ENCODE data around the gene GANAB. TPM values are rescaled to one million over a fixed set of nuclear protein-coding genes. Genes with fewer than 3 reads are reported as not detected.

GANAB gene
- 248 and 270 TPM in 2 replicates for total RNA-seq

GRCh38 chr11:62645946-62646824, at the start of gene GANAB:
TSS of gene GANAB (minus strand) at chr11:62646613. CDS start at chr11:62646599, 14 bp downstream.

DNA sequence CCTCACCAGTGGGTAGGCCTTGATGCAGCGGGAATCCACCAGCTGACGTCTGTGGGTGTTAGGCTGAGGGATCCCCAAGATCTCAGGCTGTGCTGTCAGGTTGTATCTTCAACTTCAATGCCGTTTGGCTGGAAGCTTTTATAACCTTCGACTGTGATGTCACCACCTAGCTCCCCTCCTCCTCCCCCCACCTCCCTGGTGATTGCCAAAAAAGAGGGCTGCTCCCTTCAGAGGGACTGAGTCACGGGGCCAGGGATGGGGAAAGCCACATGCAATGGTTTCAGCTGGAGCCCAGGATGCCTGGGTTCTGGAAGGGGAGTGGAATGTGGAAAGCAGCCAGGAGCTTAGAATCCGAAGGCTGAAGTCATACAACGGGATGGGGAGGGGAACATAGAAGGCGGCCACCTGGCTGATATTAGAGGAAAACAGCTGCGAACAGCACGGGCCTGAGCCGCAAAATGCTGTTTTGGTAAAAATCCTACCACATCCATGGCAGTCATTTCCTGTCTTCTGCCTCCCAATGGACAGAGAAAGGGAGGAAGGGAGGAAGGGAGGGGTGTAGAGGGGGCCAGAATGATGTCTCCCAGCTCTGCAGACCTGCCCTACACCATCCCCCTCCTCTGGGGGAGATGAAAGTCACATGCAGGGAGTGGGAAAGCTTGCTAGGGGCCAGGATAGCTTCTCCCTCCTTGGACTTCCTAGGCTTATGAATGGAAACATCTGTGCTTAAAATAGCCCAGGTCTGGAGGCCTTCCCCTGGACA, 43.2 kb upstream of the GANAB start, which contains the start of gene LRRN4CL:
TSS of gene LRRN4CL (minus strand) at position 110 of the 763 bp plus-strand sequence. CDS start 1,022 bp downstream, outside the sequence.

GRCh38 chr11:62678770-62679696, 32.6 kb upstream of the GANAB start, which contains the start of gene UBXN1:
TSS of gene UBXN1 (minus strand) at chr11:62679073. CDS start at chr11:62678923, 150 bp downstream.

GRCh38 chr11:62671608-62672389, 25.4 kb upstream of the GANAB start, which contains the start of the genes LBHD1 and UQCC3:
TSS of gene LBHD1 (minus strand) at chr11:62672267. CDS start at chr11:62670031, 2,236 bp downstream.
TSS of gene UQCC3 (plus strand) at chr11:62671673. CDS start at chr11:62671746, 73 bp downstream.

GRCh38 chr11:62665075-62665598, 18.7 kb upstream of the GANAB start, which contains the start of the genes C11orf98 and CSKMT:
TSS of gene C11orf98 (minus strand) at chr11:62665210. CDS start at chr11:62665169, 41 bp downstream.
TSS of gene CSKMT (plus strand) at chr11:62665312. CDS start at chr11:62665880, 568 bp downstream.

GRCh38 chr11:62621567-62622470, 24.6 kb downstream of the GANAB start, which contains the start of gene B3GAT3:
TSS of gene B3GAT3 (minus strand) at chr11:62621986. CDS start at chr11:62621947, 39 bp downstream.

DNA sequence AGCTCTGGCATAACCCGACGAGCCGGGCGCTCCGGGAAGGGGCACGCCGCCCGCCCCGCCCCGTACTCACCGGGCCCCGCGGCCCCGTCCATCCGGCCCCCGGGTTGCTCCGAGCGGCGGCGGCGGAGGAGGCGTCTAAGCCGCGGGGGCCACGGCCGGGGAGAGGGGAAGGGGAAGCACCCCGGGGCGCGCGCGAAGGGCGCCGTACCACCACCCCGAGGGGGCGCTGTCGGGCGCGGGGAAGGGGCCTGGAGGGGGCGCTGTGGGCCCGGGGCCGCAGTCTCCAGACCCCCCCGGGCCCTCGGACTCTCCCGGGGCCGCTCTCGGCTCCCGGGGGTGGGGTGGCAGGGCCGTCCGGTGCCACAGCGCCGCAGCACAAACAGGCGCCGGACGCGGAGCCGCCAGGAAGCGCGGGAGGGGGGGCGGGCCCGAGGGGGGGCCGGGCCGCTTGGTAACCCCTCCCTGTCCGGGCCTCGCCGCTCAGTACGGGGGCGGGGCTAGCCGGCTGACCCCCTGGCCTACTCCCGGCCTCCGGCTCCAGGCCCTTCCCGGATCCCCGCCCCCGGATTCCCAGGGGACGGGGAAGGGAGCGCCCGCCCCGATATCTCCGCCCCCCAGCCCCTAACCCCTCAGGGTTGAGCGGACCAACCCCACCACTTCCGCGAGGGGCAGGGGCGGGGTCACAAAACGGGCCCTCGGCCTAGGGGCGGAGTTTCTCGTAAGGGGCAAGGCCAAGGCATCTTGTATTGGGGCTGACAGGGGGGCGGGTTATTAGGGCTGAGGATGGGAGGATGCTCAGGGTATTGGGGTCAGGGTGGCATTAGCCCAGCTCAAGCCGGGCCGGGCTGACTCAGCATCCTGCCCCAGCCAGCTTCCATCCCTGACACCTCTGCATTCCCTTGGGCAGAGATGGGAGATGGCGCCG, 33.8 kb downstream of the GANAB start, which contains the start of the genes EML3 and ROM1:
TSS of gene EML3 (minus strand) at position 410 of the 925 bp plus-strand sequence. CDS start at position 92, 318 bp downstream.
TSS of gene ROM1 (plus strand) at position 892 of the 925 bp plus-strand sequence. CDS start at position 917, 25 bp downstream.

GRCh38 chr11:62601372-62602140, 44.9 kb downstream of the GANAB start, which contains the start of gene MTA2:
TSS of gene MTA2 (minus strand) at chr11:62601865. CDS start at chr11:62601450, 415 bp downstream.

GRCh38 chr11:62591448-62592145, 54.8 kb downstream of the GANAB start, which contains the start of gene TUT1:
TSS of gene TUT1 (minus strand) at chr11:62591523. CDS start at chr11:62591485, 38 bp downstream.

Small RNAs within 50 kb of the gene (small RNA-seq; reads per million reads assigned to genes)
- not detected for gene AP001458.1
- gene SNORA57 = not detected

Other genes with a start within 250 kb of the GANAB start
- not detected in 2 replicates for gene SCGB1A1, start 227.6 kb downstream of the GANAB start, total RNA-seq
- 953 and 967 TPM in 2 replicates for gene AHNAK, start 99.8 kb downstream of the GANAB start, total RNA-seq
- gene EEF1G, start 72.7 kb downstream of the GANAB start, total RNA-seq = 1,028 and 1,088 TPM in 2 replicates
- gene TUT1, start 55.1 kb downstream of the GANAB start, total RNA-seq = 6.3 and 7.2 TPM in 2 replicates
- 138 and 161 TPM in 2 replicates for gene MTA2, start 44.7 kb downstream of the GANAB start, total RNA-seq
- gene EML3, start 33.8 kb downstream of the GANAB start, total RNA-seq = 35.9 and 38.5 TPM in 2 replicates
- gene ROM1, start 33.4 kb downstream of the GANAB start, total RNA-seq = 3.7 and 5.5 TPM in 2 replicates
- 24.0 and 24.2 TPM in 2 replicates for gene B3GAT3, start 24.6 kb downstream of the GANAB start, total RNA-seq
- 25.5 and 29.4 TPM in 2 replicates for gene INTS5, start 6.7 kb upstream of the GANAB start, total RNA-seq
- 14.9 and 20.3 TPM in 2 replicates for gene C11orf98, start 18.6 kb upstream of the GANAB start, total RNA-seq
- 3.2 and 7.3 TPM in 2 replicates for gene CSKMT, start 18.7 kb upstream of the GANAB start, total RNA-seq
- gene UQCC3, start 25.1 kb upstream of the GANAB start, total RNA-seq = 4.4 and 5.6 TPM in 2 replicates
- 4.0 and 4.5 TPM in 2 replicates for gene LBHD1, start 25.7 kb upstream of the GANAB start, total RNA-seq
- 70.9 and 82.1 TPM in 2 replicates for gene UBXN1, start 32.5 kb upstream of the GANAB start, total RNA-seq
- gene LRRN4CL, start 42.9 kb upstream of the GANAB start, total RNA-seq = 63.6 and 104 TPM in 2 replicates
- gene BSCL2, start 60.8 kb upstream of the GANAB start, total RNA-seq = 47.2 and 64.5 TPM in 2 replicates
- gene GNG3, start 61.1 kb upstream of the GANAB start, total RNA-seq = not detected in 2 replicates
- gene HNRNPUL2, start 80.8 kb upstream of the GANAB start, total RNA-seq = 7.5 and 10.9 TPM in 2 replicates
- 27.9 and 36.0 TPM in 2 replicates for gene TTC9C, start 81.9 kb upstream of the GANAB start, total RNA-seq
- 19.3 and 21.4 TPM in 2 replicates for gene ZBTB3, start 107.5 kb upstream of the GANAB start, total RNA-seq
- gene POLR2G, start 115.0 kb upstream of the GANAB start, total RNA-seq = 34.9 and 47.2 TPM in 2 replicates
- 13.5 and 19.5 TPM in 2 replicates for gene TAF6L, start 124.8 kb upstream of the GANAB start, total RNA-seq
- 38.0 and 38.1 TPM in 2 replicates for gene TMEM179B, start 140.8 kb upstream of the GANAB start, total RNA-seq
- gene TMEM223, start 145.4 kb upstream of the GANAB start, total RNA-seq = 12.3 and 13.1 TPM in 2 replicates
- 30.5 and 38.9 TPM in 2 replicates for gene NXF1, start 158.8 kb upstream of the GANAB start, total RNA-seq
- 48.3 and 56.5 TPM in 2 replicates for gene STX5, start 185.4 kb upstream of the GANAB start, total RNA-seq
- not detected in 2 replicates for gene TEX54, start 186.2 kb upstream of the GANAB start, total RNA-seq
- 28.9 and 29.1 TPM in 2 replicates for gene WDR74, start 193.0 kb upstream of the GANAB start, total RNA-seq
- 169 and 184 TPM in 2 replicates for gene SLC3A2, start 234.3 kb upstream of the GANAB start, total RNA-seq

All from hair follicle dermal papilla cell (primary cell).